GM18519 (cell line): ENCODE results near the gene CEL.

ENCODE experiments used
- ATAC-seq: cut with Tn5 transposase; IDR thresholded peaks from one replicate; pipeline ENCODE4 v1.9.1; 2021; ENCODE audit warnings: mild to moderate bottlenecking, moderate library complexity; ENCODE audit not compliant: unreplicated experiment, low FRiP score

Gene CEL

DNA sequence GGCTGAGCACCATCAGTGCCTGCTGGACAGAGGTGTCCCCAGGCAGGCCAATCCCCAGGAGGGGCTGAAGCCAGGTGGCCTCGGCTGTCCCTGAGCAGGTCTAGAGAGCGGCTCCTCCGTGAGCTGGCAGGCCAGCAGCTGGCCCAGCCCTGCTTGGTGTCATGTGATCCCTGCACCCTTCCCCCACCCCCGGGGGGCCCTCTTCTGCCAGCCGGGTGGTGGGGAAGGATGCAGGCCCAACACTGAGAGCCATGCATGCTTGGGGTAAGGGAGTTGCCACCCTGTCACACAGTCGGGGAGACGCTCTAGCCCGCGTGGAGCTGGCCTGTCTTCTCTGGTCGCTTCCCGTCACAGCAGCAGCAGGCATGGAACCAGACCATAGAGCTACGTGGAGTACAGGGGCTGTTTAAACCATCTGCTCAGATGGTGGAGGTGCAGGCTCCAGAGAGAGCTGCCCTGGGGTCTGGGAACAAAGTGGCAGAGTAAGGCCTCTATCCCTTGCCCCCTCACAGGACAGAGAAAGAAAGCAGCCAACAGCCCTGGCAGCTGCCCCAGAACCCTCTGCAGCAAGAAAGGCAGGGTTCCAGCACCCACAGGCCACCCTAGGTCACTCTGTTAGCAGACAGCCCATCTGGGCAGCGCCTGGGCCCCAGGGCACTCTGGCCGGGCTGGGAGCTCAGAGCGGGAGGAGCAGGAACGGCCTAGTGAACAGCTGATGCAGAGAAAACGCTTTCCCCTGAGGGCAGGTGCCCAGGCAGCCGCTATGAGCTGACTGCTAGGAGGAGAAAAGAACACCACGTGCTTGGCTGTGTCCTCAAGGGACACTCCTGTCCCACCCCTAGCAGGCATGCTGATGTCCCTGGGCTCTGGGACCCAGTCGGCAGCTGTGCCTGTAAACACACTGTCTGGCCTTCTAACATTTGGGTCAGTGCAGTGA lies 52.4 kb downstream of the CEL start:
- ATAC-seq = no peak

DNA sequence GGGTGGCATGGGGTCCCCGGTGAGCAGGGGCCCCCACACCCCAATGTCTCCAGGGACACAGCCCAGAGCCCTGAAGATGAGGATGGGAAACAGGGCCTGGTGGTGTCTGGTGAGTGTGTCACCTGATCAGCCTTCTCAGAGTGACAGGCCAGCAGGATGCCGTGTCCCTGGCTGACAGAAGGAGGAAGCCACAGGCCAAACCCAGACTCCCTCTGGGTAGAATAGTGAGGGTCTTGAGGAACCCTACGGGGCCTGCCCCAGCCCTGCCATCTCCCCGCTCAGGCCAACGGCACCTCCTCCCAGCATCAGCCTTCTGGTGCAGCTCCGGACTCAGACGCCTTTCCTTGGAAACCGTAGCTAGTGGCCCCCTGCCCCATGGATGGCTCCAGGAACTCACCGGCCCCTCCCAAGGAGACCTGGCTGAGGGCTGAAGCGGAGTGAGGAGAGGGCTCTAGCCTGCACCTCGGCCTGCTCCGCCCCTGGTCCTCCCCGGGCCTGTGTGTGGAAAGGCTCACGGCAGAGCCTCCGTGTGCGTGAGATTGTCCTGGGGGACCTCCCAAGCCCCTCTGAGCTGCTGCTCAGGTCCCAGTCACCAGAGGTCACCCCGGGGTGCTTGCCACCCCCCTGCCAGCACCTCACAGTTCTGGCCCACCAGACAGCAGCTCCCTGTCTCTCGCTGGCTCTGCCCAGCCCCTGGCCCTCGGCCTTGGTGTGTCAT lies 53.3 kb downstream of the CEL start:
- ATAC-seq = no peak

DNA sequence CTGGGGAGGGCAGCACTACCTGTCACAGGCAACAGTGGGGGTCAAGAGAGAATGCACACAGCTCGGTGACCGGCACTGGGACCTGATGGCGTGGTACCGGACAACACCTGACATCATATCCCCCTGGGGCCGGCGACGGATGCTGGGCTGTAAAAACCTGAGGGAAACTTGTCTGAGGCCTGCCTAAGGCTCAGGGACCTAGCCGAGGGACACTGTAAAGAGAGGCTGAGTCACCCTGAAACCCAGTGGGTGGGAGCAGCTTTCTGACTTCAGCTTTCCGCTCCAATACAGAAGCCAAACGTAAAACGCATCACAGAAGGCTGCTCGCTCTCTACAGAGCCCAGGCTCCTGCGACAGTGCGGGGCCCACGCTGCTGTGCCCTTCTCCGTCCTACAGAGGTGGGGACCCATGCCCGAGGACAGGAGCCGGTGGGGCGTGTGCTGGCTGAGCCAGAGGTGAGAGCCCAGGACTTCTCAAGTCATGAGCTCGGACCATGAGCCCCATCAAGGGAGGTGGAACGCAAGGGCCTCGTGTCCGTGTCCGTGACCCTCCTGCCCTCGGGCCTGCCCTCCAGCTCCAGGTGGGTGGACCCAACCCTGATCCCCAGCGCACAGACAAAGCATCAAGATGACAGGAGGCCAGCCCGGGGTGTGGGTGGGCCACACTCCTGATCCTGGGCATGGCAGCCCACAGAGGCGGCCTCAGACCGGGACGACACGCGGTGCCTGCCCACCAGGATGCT lies 54.0 kb downstream of the CEL start:
- peak; percentile 62 for ATAC-seq

DNA sequence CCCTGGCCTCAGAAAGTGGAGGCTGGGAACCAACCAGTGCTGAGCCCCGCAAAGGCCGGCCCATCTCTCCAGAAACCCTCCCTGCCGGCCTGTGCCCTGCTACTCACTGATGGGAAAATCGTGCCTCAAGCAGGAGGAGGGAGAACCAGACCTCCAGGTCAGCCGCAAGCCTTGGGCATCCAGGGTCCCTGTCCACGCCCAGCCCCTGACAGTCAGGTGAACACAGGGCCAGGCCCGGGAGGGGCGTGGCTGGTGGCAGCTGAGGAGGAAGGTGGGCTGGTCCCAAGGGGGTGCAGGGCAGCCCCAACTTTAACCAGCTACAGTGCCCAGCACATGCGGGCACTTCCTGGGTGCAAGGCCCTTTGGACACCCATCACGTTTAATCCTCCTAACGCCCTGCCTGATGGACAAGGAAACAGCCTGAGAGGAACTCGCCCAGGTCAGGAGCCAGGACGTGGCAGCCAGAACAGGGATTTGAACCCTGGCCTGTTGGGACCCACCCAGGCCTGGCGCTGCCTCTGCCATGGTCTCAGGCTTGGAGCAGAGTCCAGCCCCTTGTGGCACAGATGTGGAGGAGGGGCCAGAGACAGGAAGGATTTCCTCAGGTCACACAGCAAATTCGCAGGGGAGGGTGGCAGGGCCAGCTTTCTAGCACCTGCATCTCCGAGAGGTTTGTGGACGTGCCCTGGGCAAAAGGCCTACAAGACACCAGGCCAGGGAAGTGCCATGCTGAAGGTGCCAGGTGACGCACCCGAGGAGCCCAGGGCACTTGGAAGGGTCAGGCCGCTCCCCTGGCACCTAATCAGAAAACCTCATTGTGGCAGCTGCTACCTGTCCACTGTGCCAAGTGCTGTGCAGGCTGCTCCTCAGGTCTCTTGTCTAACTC lies 54.8 kb downstream of the CEL start:
- ATAC-seq = no peak

DNA sequence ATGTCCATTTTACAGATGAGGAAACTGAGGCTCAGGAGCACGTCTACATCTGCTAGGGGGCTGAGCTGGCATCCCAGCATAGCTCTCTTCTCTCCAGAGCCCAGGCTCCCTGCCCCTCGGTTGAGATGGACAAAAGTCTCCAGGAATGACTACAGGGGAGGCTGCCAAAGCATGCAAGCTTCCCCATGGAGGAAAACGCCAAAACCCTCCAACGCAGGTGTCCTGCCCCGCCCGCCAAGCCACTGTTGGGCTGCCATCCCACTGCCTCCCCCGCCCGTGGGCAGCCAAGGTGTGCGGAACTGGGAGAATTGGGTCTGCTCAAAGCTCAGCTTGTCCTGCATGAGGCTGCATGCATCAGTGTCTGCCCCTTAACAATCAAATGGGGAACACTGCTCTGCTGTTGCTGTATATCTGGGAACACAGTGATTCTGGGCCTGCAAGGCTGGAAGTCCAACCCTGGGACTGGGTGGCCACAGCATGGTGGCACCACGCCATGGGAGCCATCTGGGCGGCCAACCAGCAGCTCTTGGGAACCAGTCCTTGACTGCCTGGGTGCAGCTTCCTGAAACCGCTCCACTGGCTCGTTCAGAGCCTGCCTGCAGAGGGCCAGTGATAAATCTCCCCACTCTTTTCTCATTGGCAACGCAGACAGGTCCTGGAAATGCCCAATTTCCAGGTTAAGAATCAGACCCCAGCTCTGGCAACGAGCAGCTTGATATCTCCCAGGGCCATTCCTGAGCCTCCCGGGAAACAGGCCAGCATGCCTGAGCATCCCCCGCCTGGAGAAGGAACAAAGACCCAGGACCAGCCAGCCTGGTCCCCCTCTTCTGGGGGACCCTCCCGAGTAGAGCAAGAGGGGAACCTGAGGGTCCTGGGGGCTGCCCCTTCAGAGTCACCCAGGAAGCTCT lies 55.7 kb downstream of the CEL start:
- no peak for ATAC-seq

- ATAC-seq = no peak
These were observed 56.4 kb downstream of the CEL start for GRCh38 chr9:133118179-133118520.

GRCh38 chr9:133118568-133118967 lies 56.8 kb downstream of the CEL start:
- ATAC-seq = no peak

DNA sequence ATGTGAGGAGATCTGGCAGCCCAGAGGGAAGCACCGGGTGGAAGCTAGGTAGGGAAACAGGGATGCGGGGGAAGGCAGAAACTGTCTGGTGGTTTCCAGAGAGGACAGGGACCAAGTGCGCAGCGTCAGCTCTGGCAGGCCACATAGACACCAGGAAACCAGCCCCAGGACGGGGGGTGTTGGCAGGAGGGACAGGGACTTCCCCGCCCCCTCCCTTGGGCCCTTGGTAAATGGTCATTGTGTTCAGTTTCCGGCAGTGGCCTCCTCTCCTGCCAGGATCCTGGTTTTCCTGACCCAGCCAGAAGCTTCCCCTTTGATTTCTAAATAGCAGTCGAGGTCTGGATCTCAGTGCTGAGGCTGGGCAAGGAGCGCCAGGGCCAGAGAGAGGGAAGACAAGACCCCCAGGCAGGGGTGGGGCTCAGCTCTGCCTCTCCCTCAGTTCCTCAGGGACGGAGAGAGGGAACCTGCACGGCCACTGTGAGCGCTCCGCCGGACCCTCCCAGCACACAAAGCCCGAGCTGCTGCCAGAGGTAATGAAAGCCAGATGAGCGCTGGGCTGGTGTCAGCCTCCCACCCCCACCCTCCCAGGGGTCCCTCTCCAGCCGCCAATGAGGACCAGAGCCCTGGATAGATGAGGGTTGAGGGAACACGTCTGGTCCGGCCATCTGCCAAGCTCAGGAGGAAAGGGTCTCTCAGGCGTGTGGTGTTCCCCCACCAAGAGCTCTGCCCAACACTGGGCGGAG lies 57.5 kb downstream of the CEL start:
- ATAC-seq = no peak

GRCh38 chr9:133119846-133120500 lies 58.2 kb downstream of the CEL start:
- no peak for ATAC-seq

- ATAC-seq = peak; percentile 23
These were observed 58.9 kb downstream of the CEL start for GRCh38 chr9:133120501-133121197.
